ENCODE measurements around the gene RASAL1. TPM values are rescaled to one million over a fixed set of nuclear protein-coding genes. Genes with fewer than 3 reads are reported as not detected.
A peak's percentile ranks its signal among the peaks of the same experiment; 100 is the strongest.

Gene RASAL1
- total RNA-seq, 1 donor from 2014 or later: not detected

GRCh38 chr12:113077057-113077858 lies 58.3 kb downstream of the RASAL1 start:
- H3K27me3 Mint-ChIP-seq (ENCODE audit: unreplicated experiment): peaks cover 35% of the 10 kb centered on the region
- H3K36me3 Mint-ChIP-seq (ENCODE audit: unreplicated experiment): no peaks in the 10 kb centered on the region
- peak; percentile 69 for DNase-seq
- H3K27ac Mint-ChIP-seq (ENCODE audit: unreplicated experiment): no peak overlapping the region
- H3K9me3 Mint-ChIP-seq (ENCODE audit: unreplicated experiment): peaks cover 4% of the 10 kb centered on the region
- H3K4me3 Mint-ChIP-seq (ENCODE audit: unreplicated experiment): peak overlapping the region; percentile 49
- H3K4me1 Mint-ChIP-seq (ENCODE audit: low read depth, unreplicated experiment): peaks cover 9% of the 10 kb centered on the region
- no peak for TF ChIP-seq CTCF (IDR thresholded peaks at IDR 0.05; ENCODE audit: partially characterized antibody, unreplicated experiment)

GRCh38 chr12:113075137-113075683 lies 60.4 kb downstream of the RASAL1 start:
- Mint-ChIP-seq H3K9me3 (ENCODE audit: unreplicated experiment) (peaks cover 5% of the 10 kb centered on the region), H3K4me3 (ENCODE audit: unreplicated experiment) (no peak overlapping the region), H3K4me1 (ENCODE audit: low read depth, unreplicated experiment) (peaks cover 9% of the 10 kb centered on the region), H3K36me3 (ENCODE audit: unreplicated experiment) (peaks cover 4% of the 10 kb centered on the region), H3K27me3 (ENCODE audit: unreplicated experiment) (peaks cover 35% of the 10 kb centered on the region), H3K27ac (ENCODE audit: unreplicated experiment) (no peak overlapping the region)
- no peak for DNase-seq
- no peak for TF ChIP-seq CTCF (IDR thresholded peaks at IDR 0.05; ENCODE audit: partially characterized antibody, unreplicated experiment)

GRCh38 chr12:113073586-113073985 lies 62.0 kb downstream of the RASAL1 start:
- DNase-seq: no peak
- peaks cover 4% of the 10 kb centered on the region for H3K36me3 Mint-ChIP-seq (ENCODE audit: unreplicated experiment)
- no peak overlapping the region for H3K4me3 Mint-ChIP-seq (ENCODE audit: unreplicated experiment)
- peaks cover 9% of the 10 kb centered on the region for H3K4me1 Mint-ChIP-seq (ENCODE audit: low read depth, unreplicated experiment)
- no peak for TF ChIP-seq CTCF (IDR thresholded peaks at IDR 0.05; ENCODE audit: partially characterized antibody, unreplicated experiment)
- peaks cover 5% of the 10 kb centered on the region for H3K9me3 Mint-ChIP-seq (ENCODE audit: unreplicated experiment)
- no peak overlapping the region for H3K27ac Mint-ChIP-seq (ENCODE audit: unreplicated experiment)
- peaks cover 28% of the 10 kb centered on the region for H3K27me3 Mint-ChIP-seq (ENCODE audit: unreplicated experiment)

- Mint-ChIP-seq H3K4me3 (ENCODE audit: unreplicated experiment) (peak overlapping the region; percentile 69), H3K36me3 (ENCODE audit: unreplicated experiment) (peaks cover 4% of the 10 kb centered on the region), H3K9me3 (ENCODE audit: unreplicated experiment) (peaks cover 5% of the 10 kb centered on the region), H3K4me1 (ENCODE audit: low read depth, unreplicated experiment) (peaks cover 9% of the 10 kb centered on the region), H3K27me3 (ENCODE audit: unreplicated experiment) (peaks cover 23% of the 10 kb centered on the region), H3K27ac (ENCODE audit: unreplicated experiment) (peak overlapping the region; percentile 74)
- no peak for DNase-seq
- TF ChIP-seq CTCF (IDR thresholded peaks at IDR 0.05; ENCODE audit: partially characterized antibody, unreplicated experiment): no peak
Observed at GRCh38 chr12:113072136-113072535, 63.4 kb downstream of the RASAL1 start.
